ENCODE measurements around the gene RPE. TPM values are rescaled to one million over a fixed set of nuclear protein-coding genes. Genes with fewer than 3 reads are reported as not detected.

The RPE gene
- total RNA-seq, 1 experiment from 2014 or later: 67.8 TPM

DNA sequence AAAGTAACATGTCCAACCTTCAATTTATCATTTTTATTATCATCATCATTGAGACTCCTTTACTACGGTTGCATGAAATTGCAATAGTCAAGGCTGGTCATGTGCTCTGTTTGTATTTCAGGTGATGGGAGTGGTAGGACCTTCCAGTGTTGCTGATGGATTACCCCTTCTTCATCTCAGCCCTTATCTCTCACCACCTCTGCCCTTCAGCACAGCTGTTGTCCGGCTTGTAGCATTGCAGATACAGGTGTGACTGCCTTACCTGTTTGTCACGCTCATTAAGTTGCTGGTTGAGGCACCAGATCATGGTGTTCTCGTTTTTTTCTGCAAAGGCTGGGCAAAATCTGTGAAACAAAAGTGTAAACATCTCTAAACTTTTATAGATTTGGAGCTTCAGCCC lies 31.7 kb upstream of the RPE start:
- Mint-ChIP-seq H3K27ac (no peak overlapping the region), H3K9me3 (no peaks in the 10 kb centered on the region), H3K4me1 (no peaks in the 10 kb centered on the region), H3K36me3 (ENCODE audit: insufficient read depth in 1 of 3, low read depth in 3 of 3) (no peaks in the 10 kb centered on the region), H3K4me3 (no peak overlapping the region), H3K27me3 (ENCODE audit: low read depth) (peaks cover 13% of the 10 kb centered on the region)
- Histone ChIP-seq H3K4ac (ENCODE audit: low read depth, low read length) (no peak overlapping the region), H3K9ac (ENCODE audit: extremely low read depth, insufficient read length, low read length) (no peak overlapping the region), H4K20me1 (ENCODE audit: control insufficient read depth, insufficient read depth, insufficient read length) (no peaks in the 10 kb centered on the region), H4K8ac (replicated peaks; ENCODE audit: insufficient read length, low read depth, low read length) (no peak overlapping the region), H3K27me3 (ENCODE audit: insufficient read depth, low read length) (no peaks in the 10 kb centered on the region; the same call in 1 of the 2 replicates), H2BK12ac (ENCODE audit: insufficient read length, low read depth, low read length) (no peak overlapping the region), H3K4me2 (ENCODE audit: insufficient read depth, insufficient read length, low read length) (no peak overlapping the region), H3K27ac (ENCODE audit: insufficient read length, low read depth, low read length) (no peak overlapping the region), H4K91ac (ENCODE audit: insufficient read length, low read depth, low read length) (no peak overlapping the region), H3K79me2 (ENCODE audit: insufficient read depth, low read length) (no peaks in the 10 kb centered on the region), H3K56ac (ENCODE audit: insufficient read length, low read depth, low read length) (no peak overlapping the region), H3T11ph (ENCODE audit: low read length) (no peak overlapping the region), H2AK5ac (ENCODE audit: insufficient read length, low read length) (no peak overlapping the region), H3K9me3 (ENCODE audit: control insufficient read depth, low read depth, low read length) (no peaks in the 10 kb centered on the region), H3K4me1 (ENCODE audit: insufficient read depth, low read length) (no peaks in the 10 kb centered on the region), H2AFZ (ENCODE audit: low read length) (no peak overlapping the region), H3K79me1 (ENCODE audit: insufficient read depth, low read depth, low read length, poor library complexity, severe bottlenecking) (no peaks in the 10 kb centered on the region), H2BK15ac (ENCODE audit: low read depth, low read length) (no peak overlapping the region), H3K23me2 (ENCODE audit: insufficient read length, low read depth, low read length, poor library complexity, severe bottlenecking) (no peaks in the 10 kb centered on the region), H2BK120ac (ENCODE audit: low read depth, low read length, poor library complexity, severe bottlenecking) (no peak overlapping the region), H2BK5ac (ENCODE audit: insufficient read length, low read length) (no peak overlapping the region), H3K18ac (ENCODE audit: insufficient read length, low read depth, low read length) (no peak overlapping the region), H3K23ac (ENCODE audit: insufficient read length, low read depth, low read length) (no peak overlapping the region), H4K5ac (ENCODE audit: insufficient read length, low read depth, low read length) (no peak overlapping the region), H3K14ac (ENCODE audit: insufficient read depth, low read length) (no peak overlapping the region), H2BK20ac (ENCODE audit: low read depth, low read length, poor library complexity, severe bottlenecking) (no peak overlapping the region)
- WGBS (ENCODE audit: extremely low coverage, insufficient read length, low lambda C conversion rate): no CpG with 5 or more reads among the region's 4 CpGs
- TF ChIP-seq, protein P1, sequence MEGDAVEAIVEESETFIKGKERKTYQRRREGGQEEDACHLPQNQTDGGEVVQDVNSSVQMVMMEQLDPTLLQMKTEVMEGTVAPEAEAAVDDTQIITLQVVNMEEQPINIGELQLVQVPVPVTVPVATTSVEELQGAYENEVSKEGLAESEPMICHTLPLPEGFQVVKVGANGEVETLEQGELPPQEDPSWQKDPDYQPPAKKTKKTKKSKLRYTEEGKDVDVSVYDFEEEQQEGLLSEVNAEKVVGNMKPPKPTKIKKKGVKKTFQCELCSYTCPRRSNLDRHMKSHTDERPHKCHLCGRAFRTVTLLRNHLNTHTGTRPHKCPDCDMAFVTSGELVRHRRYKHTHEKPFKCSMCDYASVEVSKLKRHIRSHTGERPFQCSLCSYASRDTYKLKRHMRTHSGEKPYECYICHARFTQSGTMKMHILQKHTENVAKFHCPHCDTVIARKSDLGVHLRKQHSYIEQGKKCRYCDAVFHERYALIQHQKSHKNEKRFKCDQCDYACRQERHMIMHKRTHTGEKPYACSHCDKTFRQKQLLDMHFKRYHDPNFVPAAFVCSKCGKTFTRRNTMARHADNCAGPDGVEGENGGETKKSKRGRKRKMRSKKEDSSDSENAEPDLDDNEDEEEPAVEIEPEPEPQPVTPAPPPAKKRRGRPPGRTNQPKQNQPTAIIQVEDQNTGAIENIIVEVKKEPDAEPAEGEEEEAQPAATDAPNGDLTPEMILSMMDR (conservative IDR thresholded peaks at IDR 0.05): no peak
- no peak for DNase-seq

All from H9 (cell line).